ENCODE data around the gene PPP1R3F.
"Not testable (repeated sequence)": the region's sequence is repeated elsewhere in the genome, so short reads cannot be mapped to it uniquely, and the experiment has no call there.

The PPP1R3F gene

GRCh38 chrX:49321737-49322136 lies 52.1 kb downstream of the PPP1R3F start, which contains the start of gene GAGE12J:
Gene GAGE12J (plus strand): TSS chrX:49322037. CDS start chrX:49323194, 1,157 bp downstream.
- DNase-seq (ENCODE audit: low read depth), result not testable (repeated sequence)

GRCh38 chrX:49322266-49322665 lies 52.7 kb downstream of the PPP1R3F start:
- not testable (repeated sequence) for DNase-seq (ENCODE audit: low read depth)

- not testable (repeated sequence) for DNase-seq (ENCODE audit: low read depth)
These were observed 54.1 kb downstream of the PPP1R3F start for GRCh38 chrX:49323735-49324134.

- not testable (repeated sequence) for DNase-seq (ENCODE audit: low read depth)
These were observed 60.8 kb downstream of the PPP1R3F start for GRCh38 chrX:49330421-49330820.

GRCh38 chrX:49331282-49331681 lies 61.7 kb downstream of the PPP1R3F start, which contains the start of gene GAGE13:
Gene GAGE13 (plus strand): TSS chrX:49331582. CDS start chrX:49332738, 1,156 bp downstream.
- DNase-seq (ENCODE audit: low read depth), result not testable (repeated sequence)

GRCh38 chrX:49331841-49332240 lies 62.2 kb downstream of the PPP1R3F start:
- DNase-seq (ENCODE audit: low read depth), result not testable (repeated sequence)
